ENCODE results near the gene ZNF581.

GRCh38 chr19:55602104-55603001 lies 41.1 kb upstream of the ZNF581 start:
- TF ChIP-seq ZNF488 (tag by site-specific recombination; IDR thresholded peaks at IDR 0.05) (no peak), ZBTB26 (tag by site-specific recombination; optimal IDR thresholded peaks at IDR 0.05) (no peak), CTCF (tag by site-specific recombination; IDR thresholded peaks at IDR 0.05) (no peak), ZNF121 (tag by site-specific recombination; IDR thresholded peaks at IDR 0.05) (no peak)
